ENCODE data around the gene DUS2.
"Not testable (repeated sequence)": the region's sequence is repeated elsewhere in the genome, so short reads cannot be mapped to it uniquely, and the experiment has no call there.

The DUS2 gene

DNA sequence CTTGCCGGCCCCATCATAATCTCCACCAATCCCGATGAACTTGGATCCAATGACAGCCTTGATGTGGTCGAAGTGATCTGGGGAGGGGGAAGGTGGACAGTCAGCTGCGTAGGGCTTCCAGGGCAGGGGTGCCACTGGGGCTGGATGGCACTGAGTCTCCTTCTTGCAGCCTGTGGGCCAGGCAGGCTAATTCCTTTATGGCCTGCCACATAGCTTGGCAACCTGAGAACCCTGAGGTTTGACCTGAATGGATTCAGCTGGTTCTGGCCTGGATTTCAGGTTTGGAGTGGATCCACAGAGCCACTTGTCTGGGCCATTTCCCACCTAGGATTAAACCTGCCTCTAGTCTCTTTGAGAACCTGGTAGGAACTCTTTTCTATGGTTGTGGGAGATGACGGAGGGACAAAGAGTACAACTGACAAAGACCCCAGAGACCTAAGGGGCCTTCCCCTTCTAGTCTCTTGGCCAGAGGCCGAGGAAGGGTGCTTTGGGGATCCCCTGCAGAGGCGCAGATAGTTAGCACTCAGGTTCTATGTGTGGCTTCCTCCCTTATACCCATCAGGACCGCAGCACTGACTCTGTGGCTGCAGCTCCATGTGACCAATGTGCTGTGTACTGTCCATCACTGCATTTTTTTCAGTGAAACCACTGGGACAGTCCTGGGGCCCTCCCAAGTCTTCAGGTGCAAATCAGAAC is 33.6 kb upstream of the DUS2 start:
- in situ Hi-C loops (cut with HindIII; ENCODE audit: low pct_unique_long_range_greater_than_20kb, low sequenced_read_pairs), result no loop called here
- no peak for TF ChIP-seq JUND (IDR thresholded peaks at IDR 0.05; ENCODE audit: low read depth)
- no peak for DNase-seq (ENCODE audit: low read depth in 1 of 2, low spot score in 1 of 2)

DNA sequence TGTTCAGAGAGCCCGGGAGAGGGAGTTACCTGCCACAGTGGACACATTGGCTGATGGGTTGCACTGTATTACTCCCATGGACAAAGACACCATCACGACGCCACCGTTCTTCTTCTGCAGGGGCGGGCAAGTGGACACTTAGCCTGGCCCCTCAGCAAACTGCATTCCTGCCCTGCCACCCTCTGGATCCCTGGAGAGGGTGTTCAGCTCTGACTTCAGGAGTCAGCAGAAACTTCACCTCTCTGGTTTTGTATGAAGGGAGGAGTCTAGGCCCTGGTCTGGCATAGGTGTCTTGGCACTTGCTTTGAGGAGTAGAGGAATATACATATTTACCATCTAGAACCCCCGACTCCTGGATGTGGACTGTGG is 33.1 kb upstream of the DUS2 start:
- no peak for DNase-seq (ENCODE audit: low read depth in 1 of 2, low spot score in 1 of 2)
- in situ Hi-C loops (cut with HindIII; ENCODE audit: low pct_unique_long_range_greater_than_20kb, low sequenced_read_pairs), result no loop called here
- no peak for TF ChIP-seq JUND (IDR thresholded peaks at IDR 0.05; ENCODE audit: low read depth)

DNA sequence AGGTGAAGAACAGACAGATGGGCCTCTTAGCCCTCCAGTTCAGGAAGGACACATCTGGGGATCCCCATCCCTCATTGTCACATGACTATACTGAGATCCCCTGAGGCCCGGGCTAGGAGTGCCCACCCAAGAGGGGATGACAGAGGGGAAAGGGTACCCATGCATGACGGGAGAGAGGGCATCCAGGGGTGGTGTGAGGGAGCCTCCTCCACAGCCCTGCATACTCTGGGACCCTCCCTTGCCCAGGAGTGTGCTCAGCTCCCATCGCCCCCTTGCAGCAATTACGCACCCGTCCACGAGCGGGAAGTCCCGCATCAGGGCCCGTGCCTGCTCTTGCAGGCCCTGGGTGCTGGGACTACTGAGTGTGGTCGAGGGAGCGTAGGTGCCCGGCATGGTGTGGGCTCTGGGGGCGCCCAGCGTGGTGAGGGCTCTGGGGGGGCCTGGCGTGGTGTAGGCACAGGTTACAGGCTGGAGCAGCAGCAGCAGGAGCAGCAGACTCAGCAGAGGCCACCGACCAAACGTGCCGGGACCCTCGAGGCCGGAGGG is 30.4 kb upstream of the DUS2 start:
- DNase-seq (ENCODE audit: low read depth in 1 of 2, low spot score in 1 of 2), result no peak
- no peak for TF ChIP-seq JUND (IDR thresholded peaks at IDR 0.05; ENCODE audit: low read depth)
- in situ Hi-C loops (cut with HindIII; ENCODE audit: low pct_unique_long_range_greater_than_20kb, low sequenced_read_pairs), result no loop called here

- peak; percentile 74 to 77 for DNase-seq (ENCODE audit: low read depth in 1 of 2, low spot score in 1 of 2)
- no peak for TF ChIP-seq JUND (IDR thresholded peaks at IDR 0.05; ENCODE audit: low read depth)
- in situ Hi-C loops (cut with HindIII; ENCODE audit: low pct_unique_long_range_greater_than_20kb, low sequenced_read_pairs), result no loop called here
Observed at GRCh38 chr16:67993207-67994039, 29.7 kb upstream of the DUS2 start.

DNA sequence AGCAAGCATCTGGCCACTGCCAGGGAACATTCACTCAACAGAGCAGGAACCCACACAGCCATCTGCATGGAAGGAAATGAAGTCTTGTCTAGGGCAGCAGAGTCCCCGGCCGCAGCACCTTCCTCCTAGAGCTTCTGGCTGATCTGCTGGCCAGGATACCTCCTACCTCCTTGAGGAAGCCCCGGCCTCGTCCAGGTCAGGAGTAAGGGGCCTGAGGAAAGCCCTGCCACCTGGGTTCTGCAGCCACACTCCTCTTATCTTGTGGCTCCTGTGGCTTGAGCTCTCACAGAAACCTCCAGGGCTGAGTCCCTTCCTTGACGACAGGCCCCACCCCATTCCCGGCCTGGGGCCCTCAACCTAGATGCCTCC is 29.1 kb upstream of the DUS2 start:
- in situ Hi-C loops (cut with HindIII; ENCODE audit: low pct_unique_long_range_greater_than_20kb, low sequenced_read_pairs); DNase-seq (ENCODE audit: low read depth in 1 of 2, low spot score in 1 of 2): not testable (repeated sequence)

- no peak for TF ChIP-seq JUND (IDR thresholded peaks at IDR 0.05; ENCODE audit: low read depth)
- in situ Hi-C loops (cut with HindIII; ENCODE audit: low pct_unique_long_range_greater_than_20kb, low sequenced_read_pairs), result no loop called here
- DNase-seq (ENCODE audit: low read depth in 1 of 2, low spot score in 1 of 2), result no peak
Observed at GRCh38 chr16:67995423-67995822, 27.7 kb upstream of the DUS2 start.

DNA sequence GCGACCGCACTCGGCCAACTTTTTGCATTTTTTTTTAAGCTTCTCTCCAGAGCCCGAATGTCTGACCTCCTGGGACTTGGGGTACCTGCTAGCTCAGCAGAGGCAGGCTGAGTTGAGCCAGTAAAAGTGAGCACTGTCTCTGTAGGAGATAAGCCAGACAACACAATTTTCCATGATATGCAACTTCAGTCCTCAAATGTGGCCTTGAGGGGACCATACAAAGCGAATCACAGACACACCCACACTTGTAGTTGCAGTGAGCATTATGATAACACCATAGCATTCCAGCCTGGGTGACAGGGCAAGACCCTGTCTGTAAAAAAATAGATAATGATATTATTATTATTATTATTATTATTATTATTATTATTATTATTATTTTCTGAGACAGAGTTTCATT is 26.4 kb upstream of the DUS2 start:
- in situ Hi-C loops (cut with HindIII; ENCODE audit: low pct_unique_long_range_greater_than_20kb, low sequenced_read_pairs), result no loop called here
- no peak for TF ChIP-seq JUND (IDR thresholded peaks at IDR 0.05; ENCODE audit: low read depth)
- no peak for DNase-seq (ENCODE audit: low read depth in 1 of 2, low spot score in 1 of 2)

- in situ Hi-C loops (cut with HindIII; ENCODE audit: low pct_unique_long_range_greater_than_20kb, low sequenced_read_pairs); DNase-seq (ENCODE audit: low read depth in 1 of 2, low spot score in 1 of 2): not testable (repeated sequence)
Observed at GRCh38 chr16:67998231-67998778, 24.8 kb upstream of the DUS2 start.

DNA sequence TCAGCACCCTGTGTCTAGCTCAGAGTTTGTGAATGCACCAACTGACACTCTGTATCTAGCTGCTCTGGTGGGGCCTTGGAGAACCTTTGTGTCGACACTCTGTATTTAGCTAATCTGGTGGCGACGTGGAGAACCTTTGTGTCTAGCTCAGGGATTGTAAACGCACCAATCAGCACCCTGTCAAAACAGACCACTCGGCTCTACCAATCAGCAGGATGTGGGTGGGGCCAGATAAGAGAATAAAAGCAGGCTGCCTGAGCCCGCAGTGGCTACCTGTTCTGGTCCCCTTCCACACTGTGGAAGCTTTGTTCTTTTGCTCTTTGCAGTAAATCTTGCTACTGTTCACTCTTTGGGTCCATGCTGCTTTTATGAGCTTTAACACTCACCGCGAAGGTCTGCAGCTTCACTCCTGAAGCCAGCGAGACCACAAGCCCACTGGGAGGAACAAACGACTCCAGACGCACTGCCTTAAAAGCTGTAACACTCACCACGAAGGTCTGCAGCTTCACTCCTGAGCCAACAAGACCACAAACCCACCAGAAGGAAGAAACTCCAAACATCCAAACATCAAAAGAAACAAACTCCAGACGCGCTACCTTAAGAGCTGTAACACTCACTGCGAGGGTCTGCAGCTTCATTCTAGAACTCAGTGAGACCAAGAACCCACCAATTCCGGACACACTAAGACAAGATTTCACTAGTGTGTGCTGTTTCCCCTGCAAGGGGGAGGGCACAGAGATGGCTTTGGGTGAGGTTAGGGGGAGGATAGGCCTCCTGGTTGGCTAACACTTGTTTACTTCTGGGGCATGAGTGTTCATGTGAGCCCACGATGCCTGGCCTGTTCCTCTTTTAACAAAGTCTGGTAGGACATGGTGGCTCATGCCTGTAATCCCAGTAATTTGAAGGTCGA is 24.1 kb upstream of the DUS2 start, which contains the start of gene DPEP2:
Gene DPEP2 (minus strand): TSS at position 706 of the 910 bp plus-strand sequence. CDS start 6,272 bp downstream, outside the sequence.
- DNase-seq (ENCODE audit: low read depth in 1 of 2, low spot score in 1 of 2); in situ Hi-C loops (cut with HindIII; ENCODE audit: low pct_unique_long_range_greater_than_20kb, low sequenced_read_pairs): not testable (repeated sequence)

DNA sequence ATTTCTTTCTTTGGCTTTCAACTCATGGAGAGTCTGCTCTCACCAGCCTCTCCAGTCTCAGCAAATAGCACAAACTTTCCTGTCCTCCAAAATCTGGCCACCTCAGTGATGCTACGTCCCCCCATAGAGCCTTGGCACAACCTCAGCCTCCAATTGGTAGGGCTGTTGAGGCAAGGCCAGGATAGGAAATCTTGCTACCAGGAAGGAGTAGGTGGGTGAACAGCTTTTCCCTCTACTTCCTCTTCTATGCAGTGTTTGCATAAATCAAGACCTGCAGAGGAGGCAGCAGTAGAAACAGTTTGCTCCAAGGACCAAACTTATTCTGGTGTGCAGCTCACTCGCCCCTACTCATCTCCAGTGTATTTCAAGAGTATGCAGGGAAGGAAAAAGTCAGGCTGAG is 23.1 kb upstream of the DUS2 start:
- DNase-seq (ENCODE audit: low read depth in 1 of 2, low spot score in 1 of 2), result no peak
- in situ Hi-C loops (cut with HindIII; ENCODE audit: low pct_unique_long_range_greater_than_20kb, low sequenced_read_pairs), result no loop called here
- no peak for TF ChIP-seq JUND (IDR thresholded peaks at IDR 0.05; ENCODE audit: low read depth)

DNA sequence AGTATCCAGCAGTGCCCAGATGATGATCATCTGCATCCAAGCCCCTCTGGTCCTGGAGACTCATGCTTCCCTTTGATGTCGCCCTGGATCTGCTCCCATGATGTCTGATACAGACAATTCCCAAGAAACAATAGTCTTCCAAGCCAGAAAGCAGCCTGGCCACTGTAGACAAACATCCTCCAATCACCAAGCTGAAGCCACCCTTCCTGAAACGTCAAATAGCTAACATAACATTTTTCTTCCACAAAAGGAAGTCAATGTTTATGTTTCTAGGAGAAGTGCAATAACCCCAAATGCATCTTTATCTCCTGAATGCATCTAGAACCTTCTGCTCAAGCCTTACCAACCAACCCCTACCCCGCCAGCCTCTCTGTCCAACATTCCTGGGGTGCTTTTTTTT is 22.6 kb upstream of the DUS2 start:
- TF ChIP-seq JUND (IDR thresholded peaks at IDR 0.05; ENCODE audit: low read depth), result no peak
- in situ Hi-C loops (cut with HindIII; ENCODE audit: low pct_unique_long_range_greater_than_20kb, low sequenced_read_pairs), result no loop called here
- no peak for DNase-seq (ENCODE audit: low read depth in 1 of 2, low spot score in 1 of 2)

GRCh38 chr16:68003031-68003430 is 20.1 kb upstream of the DUS2 start:
- DNase-seq (ENCODE audit: low read depth in 1 of 2, low spot score in 1 of 2), result no peak
- in situ Hi-C loops (cut with HindIII; ENCODE audit: low pct_unique_long_range_greater_than_20kb, low sequenced_read_pairs), result no loop called here

More at GRCh38 chr16:68003031-68003430, 20.1 kb upstream of the DUS2 start:
- TF ChIP-seq JUND (IDR thresholded peaks at IDR 0.05; ENCODE audit: low read depth), result no peak

Data from T47D (cell line).